GM10266 (cell line): Measurements from ENCODE around the gene EIF4A2.

ENCODE experiments used
- DNase-seq: peaks from one replicate; pipeline ENCODE4 v3.0.0; 2012; ENCODE audit errors: extremely low spot score
- CTCF ChIP-seq: IDR thresholded peaks from 2 replicates; pipeline ENCODE4 v1.5.1; 2012; ENCODE audit warnings: mild to moderate bottlenecking, low read depth; ENCODE audit not compliant: control insufficient read depth, insufficient read depth; ENCODE audit errors: missing control alignments

The EIF4A2 gene

GRCh38 chr3:186828340-186828739, 45.0 kb downstream of the EIF4A2 start:
- no peak for TF ChIP-seq CTCF
- DNase-seq = no peak

GRCh38 chr3:186831798-186832197, 48.4 kb downstream of the EIF4A2 start:
- no peak for TF ChIP-seq CTCF
- no peak for DNase-seq

- no peak for DNase-seq
- TF ChIP-seq CTCF = no peak
Observed at GRCh38 chr3:186832276-186832675, 48.9 kb downstream of the EIF4A2 start.
